HCT116 (cell line): ENCODE measurements around the gene ZNF213.

Experiments used
- CBX3 ChIP-seq: IDR thresholded peaks from 2 replicates; pipeline ENCODE4 v1.6.1; 2012; ENCODE audit warnings: low read depth
- POLR2A ChIP-seq: IDR thresholded peaks from 2 replicates; pipeline ENCODE4 v1.7.0; 2011; ENCODE audit warnings: borderline replicate concordance; ENCODE audit not compliant: insufficient read depth, insufficient read length; ENCODE audit errors: extremely low read depth
- POLR2AphosphoS5 ChIP-seq: IDR thresholded peaks from 2 replicates; pipeline ENCODE4 v1.6.1; 2011; ENCODE audit warnings: mild to moderate bottlenecking, low read depth, low read length, moderate library complexity

GRCh38 chr16:3122926-3123570, 11.8 kb upstream of the ZNF213 start:
- TF ChIP-seq POLR2AphosphoS5 (no peak), POLR2A (no peak), CBX3 (no peak)
